SK-N-SH (cell line): ENCODE measurements around the gene RTP2.

Source experiments
- NRF1 ChIP-seq: IDR thresholded peaks from 2 replicates; pipeline ENCODE4 v1.6.1; 2012; ENCODE audit warnings: low read depth, mild to moderate bottlenecking, low read length
- TF ChIP-seq, protein P1 (sequence below): fragments of 200-600 bp; sonication (generic); IDR thresholded peaks from 2 replicates; pipeline ENCODE4 v1.6.1; 2017; ENCODE audit warnings: antibody characterized with exemption, mild to moderate bottlenecking, moderate library complexity

DNA sequence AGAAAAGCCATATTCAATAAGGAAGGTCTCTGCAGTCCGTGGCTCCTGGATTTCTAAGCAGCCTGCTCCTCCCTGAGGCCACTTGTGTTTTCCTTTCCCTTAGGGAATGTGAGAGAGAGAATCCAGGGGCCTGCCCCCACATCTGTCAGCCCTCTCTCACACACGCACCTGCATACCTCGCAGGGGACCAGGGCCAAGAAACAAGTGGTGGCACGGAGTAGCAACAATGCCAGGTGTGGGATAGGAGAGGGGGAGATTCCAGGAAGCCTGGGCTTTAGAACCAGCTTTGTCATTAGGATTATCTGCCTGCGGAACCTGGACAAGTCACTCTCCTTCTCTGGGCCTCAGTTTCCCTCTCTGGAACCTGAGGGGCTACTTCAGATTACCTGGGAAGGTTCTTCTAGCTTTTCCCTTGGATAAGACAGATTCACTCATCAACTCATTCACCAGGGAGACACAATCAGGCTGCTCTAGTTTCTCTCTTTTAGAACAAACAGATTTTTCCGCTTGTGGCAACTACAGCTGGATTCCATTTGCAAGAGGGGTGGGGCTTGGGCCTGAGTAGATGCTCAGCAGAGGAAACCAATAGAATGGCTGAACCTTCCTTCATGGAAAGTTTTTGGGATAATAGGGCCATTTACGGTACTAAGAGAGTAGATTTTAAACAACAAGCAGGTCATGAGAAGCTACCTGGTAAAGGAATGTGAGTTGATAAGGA lies 23.5 kb upstream of the RTP2 start:
- TF ChIP-seq, protein P1, sequence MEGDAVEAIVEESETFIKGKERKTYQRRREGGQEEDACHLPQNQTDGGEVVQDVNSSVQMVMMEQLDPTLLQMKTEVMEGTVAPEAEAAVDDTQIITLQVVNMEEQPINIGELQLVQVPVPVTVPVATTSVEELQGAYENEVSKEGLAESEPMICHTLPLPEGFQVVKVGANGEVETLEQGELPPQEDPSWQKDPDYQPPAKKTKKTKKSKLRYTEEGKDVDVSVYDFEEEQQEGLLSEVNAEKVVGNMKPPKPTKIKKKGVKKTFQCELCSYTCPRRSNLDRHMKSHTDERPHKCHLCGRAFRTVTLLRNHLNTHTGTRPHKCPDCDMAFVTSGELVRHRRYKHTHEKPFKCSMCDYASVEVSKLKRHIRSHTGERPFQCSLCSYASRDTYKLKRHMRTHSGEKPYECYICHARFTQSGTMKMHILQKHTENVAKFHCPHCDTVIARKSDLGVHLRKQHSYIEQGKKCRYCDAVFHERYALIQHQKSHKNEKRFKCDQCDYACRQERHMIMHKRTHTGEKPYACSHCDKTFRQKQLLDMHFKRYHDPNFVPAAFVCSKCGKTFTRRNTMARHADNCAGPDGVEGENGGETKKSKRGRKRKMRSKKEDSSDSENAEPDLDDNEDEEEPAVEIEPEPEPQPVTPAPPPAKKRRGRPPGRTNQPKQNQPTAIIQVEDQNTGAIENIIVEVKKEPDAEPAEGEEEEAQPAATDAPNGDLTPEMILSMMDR, result no peak
- no peak for TF ChIP-seq NRF1
